ENCODE results near the gene SV2C. TPM values are rescaled to one million over a fixed set of nuclear protein-coding genes. Genes with fewer than 3 reads are reported as not detected.

The SV2C gene
- total and polyA plus RNA-seq, 2 of the 13 experiments (the other 11 are each of a cell fraction or from before 2014, with no cell fraction given), result not detected

- Histone ChIP-seq H3K4me3 (replicated peaks in 1 of 3; ENCODE audit: insufficient read depth in 1 of 3, low read depth in 2 of 3, low read length in 3 of 3) (no peak overlapping the region), H3K79me2 (ENCODE audit: insufficient read depth, low read length) (no peaks in the 10 kb centered on the region), H3K4me2 (ENCODE audit: low read depth, low read length) (no peak overlapping the region), H3K4me1 (ENCODE audit: insufficient read depth, low read length) (no peaks in the 10 kb centered on the region), H3K9ac (ENCODE audit: insufficient read depth, low read depth, low read length) (no peak overlapping the region), H2AFZ (ENCODE audit: low read length) (no peak overlapping the region), H3K27ac (ENCODE audit: extremely low read length, insufficient read depth, low read length) (no peak overlapping the region), H3K36me3 (replicated peaks in 1 of 2; ENCODE audit: control insufficient read depth in 1 of 2, insufficient read depth in 2 of 2, low read length in 2 of 2) (no peaks in the 10 kb centered on the region), H3K9me3 (ENCODE audit: low read length) (no peaks in the 10 kb centered on the region), H4K20me1 (ENCODE audit: insufficient read depth, low read length) (no peaks in the 10 kb centered on the region), H3K27me3 (ENCODE audit: control insufficient read depth in 1 of 2, insufficient read depth in 2 of 2, low read length in 2 of 2) (no peaks in the 10 kb centered on the region)
- no peak for DNase-seq (ENCODE audit: low spot score)
- in situ Hi-C loops (cut with HindIII; ENCODE audit: extremely low pct_ligation_motif_present, low pct_unique_long_range_greater_than_20kb), result no loop called here
- POLR2A ChIA-PET, result no interaction called here
- 0% methylated on average over 1 of the region's 1 CpG for WGBS (ENCODE audit: low lambda C conversion rate)
- TF ChIP-seq EED (CRISPR knock-in tag; IDR thresholded peaks at IDR 0.05) (no peak), THAP7 (CRISPR knock-in tag; IDR thresholded peaks at IDR 0.05) (no peak), ZNF83 (CRISPR knock-in tag; IDR thresholded peaks at IDR 0.05; ENCODE audit: borderline replicate concordance) (no peak), JARID2 (CRISPR knock-in tag; IDR thresholded peaks at IDR 0.05; ENCODE audit: insufficient replicate concordance) (no peak)
- intact Hi-C loops (cut with micrococcal nuclease; ENCODE audit: unreplicated experiment), result no loop called here
- CTCF ChIA-PET (ENCODE audit: low intra/inter-chr PET ratio, low total read pairs), result no interaction called here
- FAIRE-seq, result no peak
- no TSS peak for BruUV-seq (replicated peaks)
- no peak for ATAC-seq
Measured at GRCh38 chr5:76149636-76150035, 66.5 kb downstream of the SV2C start.

- H3K4me1 ChIP-seq (ENCODE audit: insufficient read depth, low read length), result no peaks in the 10 kb centered on the region
- H3K79me2 ChIP-seq (ENCODE audit: insufficient read depth, low read length), result no peaks in the 10 kb centered on the region
- H2AFZ ChIP-seq (ENCODE audit: low read length), result no peak overlapping the region
- H4K20me1 ChIP-seq (ENCODE audit: insufficient read depth, low read length), result no peaks in the 10 kb centered on the region
- no peaks in the 10 kb centered on the region for H3K9me3 ChIP-seq (ENCODE audit: low read length)
- no peak overlapping the region for H3K27ac ChIP-seq (ENCODE audit: extremely low read length, insufficient read depth, low read length)
- no peak for DNase-seq (ENCODE audit: low spot score)
- no peak overlapping the region for H3K4me2 ChIP-seq (ENCODE audit: low read depth, low read length)
- no TSS peak for BruUV-seq (replicated peaks)
- no peak overlapping the region for H3K9ac ChIP-seq (ENCODE audit: insufficient read depth, low read depth, low read length)
- ChIA-PET POLR2A (no interaction called here), CTCF (ENCODE audit: low intra/inter-chr PET ratio, low total read pairs) (no interaction called here)
- in situ Hi-C loops (cut with HindIII; ENCODE audit: extremely low pct_ligation_motif_present, low pct_unique_long_range_greater_than_20kb), result no loop called here
- intact Hi-C loops (cut with micrococcal nuclease; ENCODE audit: unreplicated experiment), result no loop called here
- no peak for FAIRE-seq
- TF ChIP-seq ZNF629 (CRISPR knock-in tag; conservative IDR thresholded peaks at IDR 0.05) (no peak), ZNF343 (CRISPR knock-in tag; IDR thresholded peaks at IDR 0.05) (no peak), KLF6 (CRISPR knock-in tag; IDR thresholded peaks at IDR 0.05) (no peak), SMYD3 (CRISPR knock-in tag; IDR thresholded peaks at IDR 0.05) (no peak), RAD21 (CRISPR knock-in tag; IDR thresholded peaks at IDR 0.05) (no peak), CEBPB (IDR thresholded peaks at IDR 0.05; ENCODE audit: borderline replicate concordance, low read depth, low read length) (no peak), NFE2 (CRISPR knock-in tag; IDR thresholded peaks at IDR 0.05) (no peak), TERF1 (CRISPR knock-in tag; IDR thresholded peaks at IDR 0.05) (no peak), ZNF501 (CRISPR knock-in tag; IDR thresholded peaks at IDR 0.05) (no peak), NR2F2 (IDR thresholded peaks at IDR 0.05; ENCODE audit: borderline replicate concordance, low read depth) (no peak), ZNF598 (CRISPR knock-in tag; IDR thresholded peaks at IDR 0.05; ENCODE audit: borderline replicate concordance) (no peak)
- TF ChIP-seq, protein P1, sequence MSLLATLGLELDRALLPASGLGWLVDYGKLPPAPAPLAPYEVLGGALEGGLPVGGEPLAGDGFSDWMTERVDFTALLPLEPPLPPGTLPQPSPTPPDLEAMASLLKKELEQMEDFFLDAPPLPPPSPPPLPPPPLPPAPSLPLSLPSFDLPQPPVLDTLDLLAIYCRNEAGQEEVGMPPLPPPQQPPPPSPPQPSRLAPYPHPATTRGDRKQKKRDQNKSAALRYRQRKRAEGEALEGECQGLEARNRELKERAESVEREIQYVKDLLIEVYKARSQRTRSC (CRISPR knock-in tag; IDR thresholded peaks at IDR 0.05; ENCODE audit: low read depth), result no peak
- ATAC-seq, result no peak
- 15% methylated on average over 3 of the region's 3 CpGs for WGBS (ENCODE audit: low lambda C conversion rate)
- H3K4me3 ChIP-seq (replicated peaks in 1 of 3; ENCODE audit: insufficient read depth in 1 of 3, low read depth in 2 of 3, low read length in 3 of 3), result no peak overlapping the region
- no peaks in the 10 kb centered on the region for H3K36me3 ChIP-seq (replicated peaks in 1 of 2; ENCODE audit: control insufficient read depth in 1 of 2, insufficient read depth in 2 of 2, low read length in 2 of 2)
- no peaks in the 10 kb centered on the region for H3K27me3 ChIP-seq (ENCODE audit: control insufficient read depth in 1 of 2, insufficient read depth in 2 of 2, low read length in 2 of 2)
Measured at GRCh38 chr5:76152161-76152560, 69.0 kb downstream of the SV2C start.
